ENCODE results near the gene PNO1. TPM values are rescaled to one million over a fixed set of nuclear protein-coding genes. Genes with fewer than 3 reads are reported as not detected.
"Not testable (repeated sequence)": the region's sequence is repeated elsewhere in the genome, so short reads cannot be mapped to it uniquely, and the experiment has no call there.

Gene PNO1
- 11.5 to 20.7 TPM (median 12.0 TPM) in 3 replicates for total RNA-seq
- long read RNA-seq, transcript PNO1-201 (7 exons, 2,286 nt), result major isoform, 50 of 53 reads
- long read RNA-seq, partial matches to known transcripts, result 0 of 53 reads
- long read RNA-seq, other reads (novel, unspliced or antisense), result 3 of 53 reads

DNA sequence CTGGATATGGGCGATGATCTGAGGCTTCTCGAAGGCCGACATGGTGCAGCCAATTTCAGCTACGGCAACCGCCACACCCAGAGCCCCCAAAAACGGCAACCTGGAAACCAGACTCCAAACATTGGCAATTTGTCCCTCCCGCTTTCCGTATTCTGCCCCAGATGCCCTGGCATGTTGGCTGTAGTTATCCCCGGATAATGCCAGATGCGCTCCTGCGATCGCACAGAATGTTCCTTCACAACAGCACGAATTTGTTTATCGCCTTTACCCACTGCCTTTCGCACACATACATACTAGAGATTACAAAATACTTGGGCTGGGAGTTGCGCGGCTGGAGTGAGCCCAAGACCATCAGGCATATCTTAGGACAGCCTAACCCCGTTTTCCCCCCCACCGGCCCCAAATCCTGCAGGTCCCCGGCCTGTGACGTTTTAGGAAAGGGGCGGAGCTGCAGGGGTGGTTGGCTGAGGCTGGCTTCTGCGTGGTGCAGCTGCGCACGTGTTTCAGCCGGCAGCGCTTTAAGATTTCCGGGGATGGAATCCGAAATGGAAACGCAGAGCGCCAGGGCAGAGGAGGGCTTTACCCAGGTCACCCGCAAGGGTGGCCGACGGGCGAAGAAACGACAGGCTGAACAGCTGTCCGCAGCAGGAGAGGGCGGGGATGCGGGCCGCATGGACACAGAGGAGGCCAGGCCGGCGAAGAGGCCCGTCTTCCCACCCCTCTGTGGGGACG is at the start of gene PNO1:
Gene PNO1, plus strand, starts transcription at position 487 of the 732 bp plus-strand sequence. Its CDS starts 47 bp downstream, at position 534.
- Mint-ChIP-seq H3K27ac (ENCODE audit: unreplicated experiment) (peak within 1 kb of the TSS; percentile 100), H3K9me3 (ENCODE audit: low read depth) (no peaks in the 10 kb centered on the region), H3K27me3 (ENCODE audit: low read depth) (no peaks in the 10 kb centered on the region), H3K4me3 (ENCODE audit: unreplicated experiment) (peak within 1 kb of the TSS; percentile 97), H3K36me3 (ENCODE audit: low read depth) (peaks cover 13% of the 10 kb centered on the region), H3K4me1 (ENCODE audit: low read depth) (peaks cover 30% of the 10 kb centered on the region)
- TF ChIP-seq, protein P1, sequence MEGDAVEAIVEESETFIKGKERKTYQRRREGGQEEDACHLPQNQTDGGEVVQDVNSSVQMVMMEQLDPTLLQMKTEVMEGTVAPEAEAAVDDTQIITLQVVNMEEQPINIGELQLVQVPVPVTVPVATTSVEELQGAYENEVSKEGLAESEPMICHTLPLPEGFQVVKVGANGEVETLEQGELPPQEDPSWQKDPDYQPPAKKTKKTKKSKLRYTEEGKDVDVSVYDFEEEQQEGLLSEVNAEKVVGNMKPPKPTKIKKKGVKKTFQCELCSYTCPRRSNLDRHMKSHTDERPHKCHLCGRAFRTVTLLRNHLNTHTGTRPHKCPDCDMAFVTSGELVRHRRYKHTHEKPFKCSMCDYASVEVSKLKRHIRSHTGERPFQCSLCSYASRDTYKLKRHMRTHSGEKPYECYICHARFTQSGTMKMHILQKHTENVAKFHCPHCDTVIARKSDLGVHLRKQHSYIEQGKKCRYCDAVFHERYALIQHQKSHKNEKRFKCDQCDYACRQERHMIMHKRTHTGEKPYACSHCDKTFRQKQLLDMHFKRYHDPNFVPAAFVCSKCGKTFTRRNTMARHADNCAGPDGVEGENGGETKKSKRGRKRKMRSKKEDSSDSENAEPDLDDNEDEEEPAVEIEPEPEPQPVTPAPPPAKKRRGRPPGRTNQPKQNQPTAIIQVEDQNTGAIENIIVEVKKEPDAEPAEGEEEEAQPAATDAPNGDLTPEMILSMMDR (IDR thresholded peaks at IDR 0.05), result peak; percentile 4
- peak; percentile 96 for DNase-seq (ENCODE audit: low spot score)

DNA sequence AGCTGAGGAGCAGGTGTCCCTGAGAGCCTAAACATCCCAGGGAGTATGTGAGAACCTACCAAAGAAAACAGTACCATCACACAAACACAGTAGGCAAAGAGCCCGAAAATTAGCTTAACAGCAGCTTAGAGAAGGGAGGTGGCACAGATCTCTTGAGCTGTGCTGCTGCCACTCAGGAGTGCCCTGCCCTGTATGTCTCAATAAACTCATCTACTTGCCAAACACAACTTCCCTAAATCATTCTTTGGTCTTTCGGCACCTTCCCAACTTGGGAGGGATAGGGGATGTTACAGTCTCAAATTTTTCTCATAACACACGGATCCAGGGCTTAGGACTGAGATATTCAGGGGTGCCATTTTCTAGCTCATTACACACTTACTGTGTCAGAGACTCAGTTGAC is 49.6 kb upstream of the PNO1 start:
- Mint-ChIP-seq H3K36me3 (ENCODE audit: low read depth) (peaks cover 4% of the 10 kb centered on the region), H3K27ac (ENCODE audit: unreplicated experiment) (no peak overlapping the region), H3K9me3 (ENCODE audit: low read depth) (peaks cover 12% of the 10 kb centered on the region), H3K27me3 (ENCODE audit: low read depth) (no peaks in the 10 kb centered on the region), H3K4me3 (ENCODE audit: unreplicated experiment) (no peak overlapping the region), H3K4me1 (ENCODE audit: low read depth) (no peaks in the 10 kb centered on the region)
- DNase-seq (ENCODE audit: low spot score), result no peak
- TF ChIP-seq, protein P1 (IDR thresholded peaks at IDR 0.05), result no peak

DNA sequence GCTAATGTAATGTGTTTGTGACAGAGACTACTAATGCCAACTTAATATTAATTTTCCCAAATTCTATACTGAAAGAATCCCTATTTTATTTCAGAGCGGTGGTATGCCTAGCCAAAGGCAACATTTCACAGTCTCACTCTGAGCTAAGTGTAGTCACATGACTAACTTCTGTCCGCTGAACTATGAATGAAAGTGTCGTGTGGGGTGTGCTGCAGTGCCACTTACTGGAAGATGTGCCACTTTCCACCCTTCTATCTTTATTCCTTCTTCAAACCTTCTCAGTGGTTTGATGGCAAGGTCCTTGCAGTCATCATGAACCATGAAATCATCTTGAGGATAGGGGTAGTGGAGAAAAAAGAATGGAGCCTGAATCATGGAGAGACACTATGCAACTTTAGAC is 47.6 kb upstream of the PNO1 start:
- H3K27me3 Mint-ChIP-seq (ENCODE audit: low read depth), result no peaks in the 10 kb centered on the region
- no peak for DNase-seq (ENCODE audit: low spot score)
- TF ChIP-seq, protein P1 (IDR thresholded peaks at IDR 0.05), result peak; percentile 18
- H3K27ac Mint-ChIP-seq (ENCODE audit: unreplicated experiment), result no peak overlapping the region
- no peaks in the 10 kb centered on the region for H3K4me1 Mint-ChIP-seq (ENCODE audit: low read depth)
- peaks cover 12% of the 10 kb centered on the region for H3K9me3 Mint-ChIP-seq (ENCODE audit: low read depth)
- no peak overlapping the region for H3K4me3 Mint-ChIP-seq (ENCODE audit: unreplicated experiment)
- peaks cover 4% of the 10 kb centered on the region for H3K36me3 Mint-ChIP-seq (ENCODE audit: low read depth)

DNA sequence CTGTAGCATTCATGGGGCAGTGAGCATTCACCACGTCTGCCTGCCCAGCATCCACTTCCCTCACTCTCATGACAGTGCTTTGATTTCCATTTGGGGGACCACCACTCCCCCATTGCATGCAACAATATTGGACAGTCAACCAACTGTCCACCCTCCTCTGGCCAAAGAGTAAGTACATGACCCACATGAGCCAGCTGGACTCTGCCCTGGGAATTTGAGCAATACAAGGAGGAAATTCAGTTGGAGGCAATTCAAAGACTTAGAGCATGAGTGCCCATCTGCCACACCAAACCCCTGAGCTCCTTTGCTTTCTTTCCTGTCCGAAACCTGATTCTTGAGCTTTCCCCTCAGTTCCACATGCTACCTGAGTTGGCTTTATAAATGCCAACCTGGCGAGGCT is 41.7 kb upstream of the PNO1 start:
- Mint-ChIP-seq H3K4me3 (ENCODE audit: unreplicated experiment) (no peak overlapping the region), H3K4me1 (ENCODE audit: low read depth) (no peaks in the 10 kb centered on the region), H3K36me3 (ENCODE audit: low read depth) (no peaks in the 10 kb centered on the region), H3K27ac (ENCODE audit: unreplicated experiment) (no peak overlapping the region), H3K9me3 (ENCODE audit: low read depth) (no peaks in the 10 kb centered on the region), H3K27me3 (ENCODE audit: low read depth) (peaks cover 5% of the 10 kb centered on the region)
- TF ChIP-seq, protein P1 (IDR thresholded peaks at IDR 0.05), result no peak
- DNase-seq (ENCODE audit: low spot score), result no peak

DNA sequence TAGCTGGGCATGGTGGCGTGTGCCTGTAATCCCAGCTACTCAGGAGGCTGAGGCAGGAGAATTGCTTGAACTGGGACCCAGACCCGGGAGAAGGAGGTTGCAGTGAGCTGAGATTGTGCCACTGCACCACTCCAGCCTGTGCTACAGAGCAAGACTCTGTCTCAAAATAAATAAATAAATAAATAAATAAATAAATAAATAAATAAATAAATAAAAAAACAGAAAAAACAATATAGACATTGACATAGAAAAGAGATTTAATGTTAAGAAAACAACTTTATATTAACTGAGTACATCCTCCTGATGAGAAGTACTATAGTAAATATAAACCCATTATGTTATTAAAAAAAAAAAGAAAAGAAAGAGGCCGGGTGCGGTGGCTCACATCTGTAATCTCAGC is 39.8 kb upstream of the PNO1 start:
- H3K4me3 Mint-ChIP-seq (ENCODE audit: unreplicated experiment); H3K27me3 Mint-ChIP-seq (ENCODE audit: low read depth); H3K27ac Mint-ChIP-seq (ENCODE audit: unreplicated experiment); H3K36me3 Mint-ChIP-seq (ENCODE audit: low read depth); DNase-seq (ENCODE audit: low spot score); H3K9me3 Mint-ChIP-seq (ENCODE audit: low read depth); H3K4me1 Mint-ChIP-seq (ENCODE audit: low read depth): not testable (repeated sequence)

DNA sequence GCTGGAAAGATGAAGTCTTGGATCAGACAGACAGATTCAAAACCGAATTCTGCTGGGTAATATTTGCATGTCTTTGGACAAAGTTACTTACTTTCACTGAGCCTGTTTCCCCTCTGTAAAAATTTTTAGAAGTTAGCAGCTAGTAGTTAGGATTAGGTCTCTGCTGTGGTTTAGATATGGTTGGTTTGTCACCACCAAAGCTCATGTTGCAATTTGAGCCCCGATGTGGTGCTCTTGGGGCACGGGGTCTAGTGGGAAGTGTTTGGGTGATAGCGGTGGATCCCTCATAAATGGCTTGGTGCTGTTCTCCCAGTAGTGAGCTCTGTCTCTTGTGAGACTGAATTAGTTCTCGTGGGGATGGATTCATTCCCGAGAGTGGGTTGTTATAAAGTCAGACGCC is 38.9 kb upstream of the PNO1 start:
- no peak overlapping the region for H3K4me3 Mint-ChIP-seq (ENCODE audit: unreplicated experiment)
- H3K27ac Mint-ChIP-seq (ENCODE audit: unreplicated experiment), result no peak overlapping the region
- no peaks in the 10 kb centered on the region for H3K9me3 Mint-ChIP-seq (ENCODE audit: low read depth)
- TF ChIP-seq, protein P1 (IDR thresholded peaks at IDR 0.05), result no peak
- H3K4me1 Mint-ChIP-seq (ENCODE audit: low read depth), result peaks cover 4% of the 10 kb centered on the region
- DNase-seq (ENCODE audit: low spot score), result no peak
- no peaks in the 10 kb centered on the region for H3K36me3 Mint-ChIP-seq (ENCODE audit: low read depth)
- peaks cover 6% of the 10 kb centered on the region for H3K27me3 Mint-ChIP-seq (ENCODE audit: low read depth)

Data from chondrocyte (in vitro differentiated cells).